Measurements from ENCODE around the gene LHPP.

DNA sequence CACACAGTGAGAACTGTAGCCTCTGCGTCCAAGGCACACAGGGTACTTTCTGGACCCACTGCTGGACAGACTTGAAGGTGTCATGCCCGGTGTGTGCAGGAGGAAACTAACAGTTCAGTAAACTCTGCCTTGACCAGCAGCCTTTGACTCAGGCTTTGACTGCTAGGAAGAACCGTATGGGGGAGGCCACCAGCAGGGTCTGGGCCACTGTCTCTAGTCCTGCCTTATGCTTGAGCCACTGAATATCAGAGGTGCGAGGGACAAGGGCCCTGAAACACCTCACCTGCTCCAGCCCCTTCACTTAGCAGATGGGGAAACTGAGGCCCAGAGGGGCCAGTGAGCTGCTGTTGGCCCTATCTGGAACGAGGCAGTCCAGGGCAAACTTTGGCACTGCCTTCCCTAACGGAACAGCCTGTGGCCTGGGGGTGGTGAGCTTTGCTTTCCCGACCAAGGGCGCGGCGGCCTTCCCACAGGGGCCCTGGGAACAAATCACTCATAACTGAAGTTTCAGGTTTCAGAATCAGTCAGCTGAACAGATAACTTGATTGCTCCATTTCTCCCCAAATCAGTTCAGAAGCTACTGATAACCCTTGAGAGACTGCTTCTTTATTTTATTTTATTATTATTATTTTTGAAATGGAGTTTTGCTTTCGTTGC is 152.5 kb downstream of the LHPP start:
- TF ChIP-seq, protein P1, sequence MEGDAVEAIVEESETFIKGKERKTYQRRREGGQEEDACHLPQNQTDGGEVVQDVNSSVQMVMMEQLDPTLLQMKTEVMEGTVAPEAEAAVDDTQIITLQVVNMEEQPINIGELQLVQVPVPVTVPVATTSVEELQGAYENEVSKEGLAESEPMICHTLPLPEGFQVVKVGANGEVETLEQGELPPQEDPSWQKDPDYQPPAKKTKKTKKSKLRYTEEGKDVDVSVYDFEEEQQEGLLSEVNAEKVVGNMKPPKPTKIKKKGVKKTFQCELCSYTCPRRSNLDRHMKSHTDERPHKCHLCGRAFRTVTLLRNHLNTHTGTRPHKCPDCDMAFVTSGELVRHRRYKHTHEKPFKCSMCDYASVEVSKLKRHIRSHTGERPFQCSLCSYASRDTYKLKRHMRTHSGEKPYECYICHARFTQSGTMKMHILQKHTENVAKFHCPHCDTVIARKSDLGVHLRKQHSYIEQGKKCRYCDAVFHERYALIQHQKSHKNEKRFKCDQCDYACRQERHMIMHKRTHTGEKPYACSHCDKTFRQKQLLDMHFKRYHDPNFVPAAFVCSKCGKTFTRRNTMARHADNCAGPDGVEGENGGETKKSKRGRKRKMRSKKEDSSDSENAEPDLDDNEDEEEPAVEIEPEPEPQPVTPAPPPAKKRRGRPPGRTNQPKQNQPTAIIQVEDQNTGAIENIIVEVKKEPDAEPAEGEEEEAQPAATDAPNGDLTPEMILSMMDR (conservative IDR thresholded peaks at IDR 0.05): no peak
- TF ChIP-seq EZH2 (IDR thresholded peaks at IDR 0.05; ENCODE audit: low read depth): no peak
